ENCODE data around the gene PHLPP1.

The PHLPP1 gene

DNA sequence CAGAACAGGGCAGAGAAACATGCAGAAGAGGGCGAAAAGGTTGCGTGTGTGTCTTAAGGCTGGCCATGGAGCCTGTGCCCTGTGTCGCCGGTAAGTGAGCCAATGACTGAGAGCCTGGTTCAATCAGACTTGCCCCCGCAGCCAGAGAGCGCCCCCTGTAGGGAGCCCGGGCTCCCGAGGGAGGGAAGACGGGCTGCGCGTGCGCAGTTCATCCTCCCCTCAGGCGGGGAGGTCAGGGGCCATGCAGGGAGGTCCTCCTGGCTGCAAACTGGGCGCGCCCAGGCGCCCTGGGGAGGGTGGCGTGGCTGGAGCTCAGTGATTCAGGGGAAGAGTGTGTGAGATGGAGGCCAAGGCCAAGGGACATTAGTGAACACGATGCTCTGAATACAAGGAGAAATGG, 276.6 kb downstream of the PHLPP1 start:
- H3K27ac Mint-ChIP-seq = no peak overlapping the region
- H3K36me3 Mint-ChIP-seq = no peaks in the 10 kb centered on the region
- H3K4me3 Mint-ChIP-seq = no peak overlapping the region
- H3K4me1 Mint-ChIP-seq = no peaks in the 10 kb centered on the region
- ATAC-seq = no peak
- H3K9me3 Mint-ChIP-seq = no peaks in the 10 kb centered on the region
- H3K27me3 Mint-ChIP-seq = peaks cover 39% of the 10 kb centered on the region

DNA sequence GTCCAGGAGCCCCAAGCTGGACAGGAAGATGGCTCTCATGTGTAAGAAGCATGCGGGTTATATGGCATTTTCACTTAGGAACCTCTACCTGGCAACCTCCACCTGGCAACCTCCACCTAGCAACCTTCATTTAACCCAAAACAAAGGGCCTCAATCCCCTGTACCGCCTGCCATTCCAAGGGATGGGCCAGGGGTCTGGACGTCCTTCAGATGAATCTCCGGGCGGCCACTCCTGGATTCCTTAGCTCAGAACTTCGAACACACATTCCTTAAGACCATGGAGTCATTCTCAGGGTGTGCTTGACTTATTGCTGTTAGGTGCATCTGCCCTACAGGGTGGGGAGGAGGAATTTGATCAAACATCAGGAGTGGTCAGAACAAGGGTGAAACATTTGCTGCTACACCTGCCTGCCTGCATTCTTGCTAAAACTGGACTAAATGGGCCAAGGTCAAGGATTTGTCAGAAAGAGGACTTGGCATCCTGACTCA, 277.6 kb downstream of the PHLPP1 start:
- Mint-ChIP-seq H3K4me3 (no peak overlapping the region), H3K27ac (no peak overlapping the region), H3K27me3 (peaks cover 48% of the 10 kb centered on the region), H3K36me3 (no peaks in the 10 kb centered on the region), H3K9me3 (no peaks in the 10 kb centered on the region), H3K4me1 (peaks cover under 1% of the 10 kb centered on the region)
- no peak for ATAC-seq

- Mint-ChIP-seq H3K27me3 (peaks cover 56% of the 10 kb centered on the region), H3K4me3 (no peak overlapping the region), H3K9me3 (no peaks in the 10 kb centered on the region), H3K4me1 (peaks cover 16% of the 10 kb centered on the region), H3K36me3 (no peaks in the 10 kb centered on the region), H3K27ac (no peak overlapping the region)
- ATAC-seq = no peak
Observed at GRCh38 chr18:62996566-62996965, 281.2 kb downstream of the PHLPP1 start.

- no peak overlapping the region for H3K4me3 Mint-ChIP-seq
- peaks cover 16% of the 10 kb centered on the region for H3K4me1 Mint-ChIP-seq
- peaks cover 51% of the 10 kb centered on the region for H3K27me3 Mint-ChIP-seq
- H3K9me3 Mint-ChIP-seq = no peaks in the 10 kb centered on the region
- ATAC-seq = no peak
- H3K27ac Mint-ChIP-seq = no peak overlapping the region
- no peaks in the 10 kb centered on the region for H3K36me3 Mint-ChIP-seq
Observed at GRCh38 chr18:62997076-62997475, 281.7 kb downstream of the PHLPP1 start.

DNA sequence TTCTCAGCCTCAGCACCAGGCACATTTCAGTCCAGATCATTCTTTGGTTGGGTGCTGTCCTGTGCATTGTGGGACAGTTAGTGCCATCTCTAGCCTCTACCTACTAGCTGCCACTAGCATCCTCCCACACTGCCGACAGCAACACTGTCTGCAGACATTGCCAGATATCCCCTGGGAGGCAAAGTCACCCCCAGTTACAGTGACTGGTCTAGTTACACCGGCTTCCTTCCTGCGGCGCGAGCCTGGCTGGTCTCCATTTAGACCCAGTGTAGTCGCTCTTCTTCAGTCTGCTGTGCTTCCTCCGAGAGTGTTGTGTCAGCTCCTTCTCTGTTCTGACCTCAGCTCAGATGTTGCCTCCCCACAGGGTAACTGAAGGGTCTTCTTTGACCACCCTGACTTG, 283.1 kb downstream of the PHLPP1 start:
- Mint-ChIP-seq H3K27ac (peak overlapping the region; percentile 5), H3K27me3 (peaks cover 45% of the 10 kb centered on the region), H3K36me3 (no peaks in the 10 kb centered on the region), H3K9me3 (no peaks in the 10 kb centered on the region), H3K4me3 (no peak overlapping the region), H3K4me1 (peaks cover 16% of the 10 kb centered on the region)
- peak; percentile 69 for ATAC-seq

GRCh38 chr18:62999392-62999791, 284.1 kb downstream of the PHLPP1 start:
- Mint-ChIP-seq H3K27me3 (peaks cover 37% of the 10 kb centered on the region), H3K36me3 (no peaks in the 10 kb centered on the region), H3K4me3 (no peak overlapping the region), H3K27ac (no peak overlapping the region), H3K9me3 (no peaks in the 10 kb centered on the region), H3K4me1 (peaks cover 16% of the 10 kb centered on the region)
- ATAC-seq = no peak

DNA sequence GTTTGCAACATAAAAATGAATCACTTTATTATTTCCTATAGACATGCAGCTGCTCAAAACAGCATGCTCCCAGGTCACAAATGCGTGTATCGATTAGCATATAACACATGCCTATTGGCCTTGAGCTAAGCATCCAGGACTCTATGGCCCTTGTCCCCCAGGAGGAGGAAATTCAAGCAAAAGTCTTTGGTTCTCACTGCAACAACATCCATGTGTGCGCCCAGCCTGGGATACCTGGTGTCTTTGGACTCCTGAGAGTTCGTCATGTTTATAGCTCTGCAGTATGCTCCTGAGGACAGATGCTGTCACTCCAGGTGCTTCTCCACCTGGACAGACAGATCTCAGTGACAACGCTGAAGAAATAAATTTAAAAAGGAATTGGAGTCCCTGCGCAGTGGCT, 284.6 kb downstream of the PHLPP1 start:
- Mint-ChIP-seq H3K27me3 (peaks cover 37% of the 10 kb centered on the region), H3K36me3 (no peaks in the 10 kb centered on the region), H3K4me1 (peaks cover 16% of the 10 kb centered on the region), H3K27ac (no peak overlapping the region), H3K9me3 (no peaks in the 10 kb centered on the region), H3K4me3 (no peak overlapping the region)
- ATAC-seq = no peak

GRCh38 chr18:63000839-63001238, 285.5 kb downstream of the PHLPP1 start:
- no peak for ATAC-seq
- Mint-ChIP-seq H3K27me3 (peaks cover 37% of the 10 kb centered on the region), H3K36me3 (no peaks in the 10 kb centered on the region), H3K4me1 (peaks cover 16% of the 10 kb centered on the region), H3K9me3 (no peaks in the 10 kb centered on the region), H3K27ac (no peak overlapping the region), H3K4me3 (no peak overlapping the region)

DNA sequence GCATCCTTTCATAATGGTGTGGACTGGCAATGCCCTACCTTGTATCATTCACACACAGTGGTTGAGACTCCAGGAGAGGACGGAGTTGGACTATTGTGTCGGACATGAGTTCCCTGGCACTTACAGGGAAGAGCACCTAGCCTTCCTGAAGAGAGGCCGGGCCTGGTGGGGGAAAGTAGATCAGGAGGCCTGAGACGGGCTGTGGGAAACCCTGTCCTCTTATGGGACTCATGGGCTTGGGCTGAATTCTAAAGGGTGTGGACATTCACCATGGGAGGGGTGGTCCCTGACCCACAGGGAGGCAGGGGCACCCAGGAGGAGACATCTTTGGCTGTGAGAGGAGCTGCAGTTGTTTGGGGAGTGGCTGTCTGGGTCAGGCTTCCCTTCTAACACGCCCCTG, 286.5 kb downstream of the PHLPP1 start:
- Mint-ChIP-seq H3K4me1 (peaks cover 16% of the 10 kb centered on the region), H3K27ac (no peak overlapping the region), H3K36me3 (no peaks in the 10 kb centered on the region), H3K4me3 (no peak overlapping the region), H3K9me3 (no peaks in the 10 kb centered on the region), H3K27me3 (peaks cover 37% of the 10 kb centered on the region)
- ATAC-seq = no peak

DNA sequence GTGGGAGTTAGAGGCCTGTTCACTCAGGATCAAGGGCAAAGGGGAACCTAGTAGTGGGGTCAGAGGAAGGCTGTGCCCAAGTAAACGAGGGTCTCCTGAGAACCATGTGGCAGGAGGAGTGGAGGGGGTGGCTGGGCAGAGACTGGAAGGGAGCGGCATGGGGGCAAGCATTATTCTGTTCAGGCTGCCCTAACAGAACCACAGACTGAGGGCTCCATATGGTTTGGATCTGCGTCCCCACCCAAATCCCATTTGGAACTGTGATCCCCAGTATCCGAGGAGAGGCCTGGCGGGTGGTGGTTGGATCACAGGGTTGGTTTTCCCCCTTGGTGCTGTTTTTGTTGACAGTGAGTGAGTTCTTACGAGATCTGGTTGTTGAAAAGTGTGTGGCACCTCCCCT, 287.0 kb downstream of the PHLPP1 start:
- Mint-ChIP-seq H3K4me1 (peaks cover 16% of the 10 kb centered on the region), H3K27me3 (peaks cover 34% of the 10 kb centered on the region), H3K9me3 (no peaks in the 10 kb centered on the region), H3K27ac (no peak overlapping the region), H3K4me3 (no peak overlapping the region), H3K36me3 (no peaks in the 10 kb centered on the region)
- ATAC-seq = no peak

- no peak overlapping the region for H3K27ac Mint-ChIP-seq
- no peak for ATAC-seq
- H3K36me3 Mint-ChIP-seq = no peaks in the 10 kb centered on the region
- no peak overlapping the region for H3K4me3 Mint-ChIP-seq
- H3K9me3 Mint-ChIP-seq = no peaks in the 10 kb centered on the region
- H3K27me3 Mint-ChIP-seq = peaks cover 28% of the 10 kb centered on the region
- H3K4me1 Mint-ChIP-seq = peaks cover 16% of the 10 kb centered on the region
Observed at GRCh38 chr18:63002803-63003445, 287.6 kb downstream of the PHLPP1 start.

GRCh38 chr18:63003899-63004298, 288.6 kb downstream of the PHLPP1 start:
- ATAC-seq = no peak
- H3K4me1 Mint-ChIP-seq = peaks cover 7% of the 10 kb centered on the region
- H3K36me3 Mint-ChIP-seq = no peaks in the 10 kb centered on the region
- peaks cover 18% of the 10 kb centered on the region for H3K27me3 Mint-ChIP-seq
- H3K4me3 Mint-ChIP-seq = no peak overlapping the region
- no peaks in the 10 kb centered on the region for H3K9me3 Mint-ChIP-seq
- H3K27ac Mint-ChIP-seq = no peak overlapping the region

DNA sequence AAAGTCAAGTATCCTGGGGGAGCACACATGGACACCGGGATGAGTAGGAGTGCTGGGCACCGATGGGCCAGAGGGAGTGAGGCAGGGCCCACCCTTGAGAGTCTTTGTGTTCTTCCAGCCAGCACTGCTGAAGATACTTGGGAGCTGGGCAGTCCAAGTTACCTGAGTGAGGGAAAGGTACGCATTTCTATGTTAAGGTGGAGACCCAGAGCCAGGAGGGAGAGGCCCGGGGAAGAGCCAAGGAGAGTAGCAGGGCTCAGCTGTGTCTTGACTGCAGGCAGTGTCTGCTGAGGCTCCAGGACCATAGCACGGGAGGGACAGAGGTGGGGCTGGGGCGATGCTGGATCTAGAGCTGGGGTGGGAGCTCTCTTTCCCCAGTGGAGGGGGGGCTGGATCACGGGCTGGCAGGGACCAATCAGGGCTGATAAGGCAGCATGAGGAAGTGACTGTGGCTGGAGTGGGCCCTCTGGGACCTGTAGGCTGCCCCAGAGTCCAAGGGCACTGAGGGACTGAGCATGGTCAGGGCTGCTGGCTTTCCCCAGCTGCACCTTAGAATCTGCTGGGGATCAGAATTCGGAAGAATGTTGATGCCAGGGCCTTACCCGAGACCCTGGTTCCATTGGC, 289.2 kb downstream of the PHLPP1 start:
- peaks cover 11% of the 10 kb centered on the region for H3K27me3 Mint-ChIP-seq
- H3K4me3 Mint-ChIP-seq = no peak overlapping the region
- peak; percentile 28 for ATAC-seq
- H3K27ac Mint-ChIP-seq = no peak overlapping the region
- H3K36me3 Mint-ChIP-seq = no peaks in the 10 kb centered on the region
- H3K9me3 Mint-ChIP-seq = no peaks in the 10 kb centered on the region
- no peaks in the 10 kb centered on the region for H3K4me1 Mint-ChIP-seq

- Mint-ChIP-seq H3K27ac (no peak overlapping the region), H3K36me3 (no peaks in the 10 kb centered on the region), H3K4me1 (no peaks in the 10 kb centered on the region), H3K27me3 (peaks cover 8% of the 10 kb centered on the region), H3K4me3 (no peak overlapping the region), H3K9me3 (no peaks in the 10 kb centered on the region)
- peak; percentile 18 for ATAC-seq
Observed at GRCh38 chr18:63005306-63005705, 290.0 kb downstream of the PHLPP1 start.

DNA sequence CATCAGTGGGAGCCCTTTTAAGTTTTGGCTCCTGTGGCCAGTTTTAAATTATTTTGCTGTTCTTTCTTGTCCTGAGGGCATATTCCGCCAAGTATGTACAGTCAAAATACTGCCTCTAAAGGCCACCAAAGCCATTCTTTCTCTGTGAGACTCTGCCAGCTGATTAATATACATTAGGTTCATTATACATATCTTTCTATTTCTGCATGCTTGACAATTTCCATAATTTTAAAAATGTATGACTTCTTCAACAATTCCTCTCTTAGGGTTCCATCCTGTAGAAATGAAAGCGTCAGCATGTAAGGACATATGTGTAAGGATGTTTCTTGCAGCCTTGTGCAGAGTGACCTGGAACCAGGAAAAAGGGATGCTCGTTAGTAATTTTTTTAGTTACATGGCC, 291.9 kb downstream of the PHLPP1 start:
- Mint-ChIP-seq H3K27ac (no peak overlapping the region), H3K36me3 (no peaks in the 10 kb centered on the region), H3K4me1 (no peaks in the 10 kb centered on the region), H3K27me3 (peaks cover 5% of the 10 kb centered on the region), H3K4me3 (no peak overlapping the region), H3K9me3 (no peaks in the 10 kb centered on the region)
- no peak for ATAC-seq

DNA sequence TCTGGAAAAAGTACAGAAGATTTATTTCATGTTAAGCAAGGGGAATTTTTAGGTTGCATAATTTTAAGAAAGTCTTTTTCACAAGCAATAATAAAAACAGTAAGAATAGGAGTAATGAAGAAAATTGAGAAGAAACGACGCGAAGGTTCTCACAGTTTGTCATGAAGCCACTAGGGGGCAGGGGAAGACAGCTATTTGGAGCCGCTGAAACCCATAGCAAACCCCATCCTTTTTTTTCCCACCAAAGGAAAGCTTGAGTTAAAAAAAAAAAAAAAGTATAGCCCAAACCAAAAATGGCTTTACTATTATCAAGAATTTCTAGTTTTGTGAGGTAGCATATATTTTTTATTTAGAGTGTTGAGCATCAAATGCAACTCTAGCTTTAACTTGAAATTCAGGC, 300.9 kb downstream of the PHLPP1 start:
- Mint-ChIP-seq H3K4me3 (no peak overlapping the region), H3K4me1 (no peaks in the 10 kb centered on the region), H3K36me3 (peaks cover 9% of the 10 kb centered on the region), H3K27me3 (peaks cover 52% of the 10 kb centered on the region), H3K9me3 (peaks cover 9% of the 10 kb centered on the region), H3K27ac (no peak overlapping the region)
- ATAC-seq = no peak
